ENCODE measurements around the gene OTOA. TPM values are rescaled to one million over a fixed set of nuclear protein-coding genes. Genes with fewer than 3 reads are reported as not detected.
A peak's percentile ranks its signal among the peaks of the same experiment; 100 is the strongest.
"Not testable (repeated sequence)": the region's sequence is repeated elsewhere in the genome, so short reads cannot be mapped to it uniquely, and the experiment has no call there.

Gene OTOA
- total RNA-seq, 2 donors from 2014 or later: not detected

- DNase-seq: no peak
- no peaks in the 10 kb centered on the region for H3K27me3 ChIP-seq
- H3K36me3 ChIP-seq: no peaks in the 10 kb centered on the region
- no peaks in the 10 kb centered on the region for H3K9me3 ChIP-seq
- peak overlapping the region in 1 of 2 donors; percentile 12 for H3K9ac ChIP-seq (ENCODE audit: low read depth in 2 of 2, low read length in 2 of 2)
- no peak overlapping the region for H3K27ac ChIP-seq
- H3K4me3 ChIP-seq: no peak overlapping the region
- no peak for TF ChIP-seq CTCF (IDR thresholded peaks at IDR 0.05)
- intact Hi-C loops (cut with DNase I): no loop called here
- peaks cover 5% of the 10 kb centered on the region for H3K4me1 ChIP-seq
Observed at GRCh38 chr16:21647562-21648164, 16.1 kb upstream of the OTOA start.

- intact Hi-C loops (cut with DNase I); H3K27me3 ChIP-seq; H3K27ac ChIP-seq; H3K9me3 ChIP-seq; H3K4me3 ChIP-seq; H3K36me3 ChIP-seq; H3K9ac ChIP-seq (ENCODE audit: low read depth in 2 of 2, low read length in 2 of 2); DNase-seq; H3K4me1 ChIP-seq: not testable (repeated sequence)
Observed at GRCh38 chr16:21649826-21650406, 13.9 kb upstream of the OTOA start.

- Histone ChIP-seq H3K9ac (ENCODE audit: low read depth in 2 of 2, low read length in 2 of 2) (no peak overlapping the region), H3K9me3 (no peaks in the 10 kb centered on the region), H3K36me3 (no peaks in the 10 kb centered on the region), H3K27me3 (no peaks in the 10 kb centered on the region), H3K4me3 (no peak overlapping the region), H3K4me1 (no peaks in the 10 kb centered on the region), H3K27ac (peak overlapping the region; percentile 32)
- no peak for DNase-seq
- no peak for TF ChIP-seq CTCF (IDR thresholded peaks at IDR 0.05)
- intact Hi-C loops (cut with DNase I): no loop called here
Observed at GRCh38 chr16:21650521-21650920, 13.2 kb upstream of the OTOA start.

DNA sequence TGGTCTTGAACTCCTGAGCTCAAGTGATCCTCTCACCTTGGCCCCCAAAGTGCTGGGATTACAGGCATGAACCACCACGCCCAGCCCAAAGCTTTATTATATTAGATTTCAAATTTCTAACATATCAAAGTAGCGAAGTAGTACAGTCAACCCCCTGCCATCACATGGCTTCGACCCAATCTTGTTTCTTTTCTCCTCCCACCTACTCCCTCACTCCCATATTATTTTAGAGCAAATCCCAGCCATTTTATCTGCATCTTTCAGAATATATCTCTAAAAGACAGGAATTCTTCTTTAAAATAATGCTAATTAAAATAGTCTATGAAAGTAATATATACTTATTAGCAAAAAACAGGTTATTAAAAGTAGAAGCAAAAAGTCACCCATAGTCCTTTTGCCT is 12.3 kb upstream of the OTOA start:
- no peak for TF ChIP-seq CTCF (IDR thresholded peaks at IDR 0.05)
- intact Hi-C loops (cut with DNase I): no loop called here
- Histone ChIP-seq H3K27ac (peak overlapping the region; percentile 32), H3K4me1 (no peaks in the 10 kb centered on the region), H3K9ac (ENCODE audit: low read depth in 2 of 2, low read length in 2 of 2) (no peak overlapping the region), H3K4me3 (no peak overlapping the region), H3K9me3 (no peaks in the 10 kb centered on the region), H3K27me3 (no peaks in the 10 kb centered on the region), H3K36me3 (no peaks in the 10 kb centered on the region)
- DNase-seq: no peak

- Histone ChIP-seq H3K4me1 (peaks cover 3% of the 10 kb centered on the region), H3K27me3 (no peaks in the 10 kb centered on the region), H3K4me3 (no peak within 1 kb of the TSS), H3K36me3 (no peaks in the 10 kb centered on the region), H3K9ac (ENCODE audit: low read depth in 2 of 2, low read length in 2 of 2) (no peak within 1 kb of the TSS), H3K27ac (peak within 1 kb of the TSS; percentile 32), H3K9me3 (no peaks in the 10 kb centered on the region)
- DNase-seq: no peak
- no peak for TF ChIP-seq CTCF (IDR thresholded peaks at IDR 0.05)
- intact Hi-C loops (cut with DNase I): no loop called here
Observed at GRCh38 chr16:21652453-21652852, 11.3 kb upstream of the OTOA start, which contains the start of gene IGSF6. Gene IGSF6, minus strand, starts transcription at chr16:21652608. Its CDS starts 10 bp downstream, at chr16:21652598.

GRCh38 chr16:21653571-21653970 is 10.2 kb upstream of the OTOA start:
- H3K9me3 ChIP-seq: no peaks in the 10 kb centered on the region
- no peaks in the 10 kb centered on the region for H3K27me3 ChIP-seq
- DNase-seq: no peak
- no peak overlapping the region for H3K27ac ChIP-seq
- H3K36me3 ChIP-seq: no peaks in the 10 kb centered on the region
- no peak for TF ChIP-seq CTCF (IDR thresholded peaks at IDR 0.05)
- intact Hi-C loops (cut with DNase I): no loop called here
- peaks cover 11% of the 10 kb centered on the region for H3K4me1 ChIP-seq
- H3K9ac ChIP-seq (ENCODE audit: low read depth in 2 of 2, low read length in 2 of 2): no peak overlapping the region
- no peak overlapping the region for H3K4me3 ChIP-seq
